Trophoblast cell (in vitro differentiated cells and primary cell): ENCODE results near the gene ESR1.

Experiments
- DNase-seq, 2 donors: peaks; one replicate each; pipeline ENCODE4 v3.0.0-alpha.2; 2016
- H2AFZ ChIP-seq: 2 replicates; pipeline ENCODE4 v1.6.1; 2013; ENCODE audit warnings: low read length, moderate library complexity, mild to moderate bottlenecking; ENCODE audit not compliant: insufficient read depth, poor library complexity
- H2AK5ac ChIP-seq: 2 replicates; pipeline ENCODE4 v1.6.1; 2013; ENCODE audit warnings: mild to moderate bottlenecking, low read length
- H2BK120ac ChIP-seq: 2 replicates; pipeline ENCODE4 v1.6.1; 2013; ENCODE audit warnings: low read length, mild to moderate bottlenecking, moderate library complexity; ENCODE audit not compliant: insufficient read depth, poor library complexity
- H2BK12ac ChIP-seq: 2 replicates; pipeline ENCODE4 v1.6.1; 2013; ENCODE audit warnings: mild to moderate bottlenecking, low read length, moderate library complexity
- H2BK5ac ChIP-seq: 2 replicates; pipeline ENCODE4 v1.6.1; 2013; ENCODE audit warnings: low read length, low read depth, moderate library complexity, mild to moderate bottlenecking; ENCODE audit not compliant: poor library complexity
- H3K14ac ChIP-seq: 2 replicates; pipeline ENCODE4 v1.6.1; 2013; ENCODE audit warnings: mild to moderate bottlenecking, low read length
- H3K18ac ChIP-seq: 2 replicates; pipeline ENCODE4 v1.6.1; 2013; ENCODE audit warnings: mild to moderate bottlenecking, low read length
- H3K23ac ChIP-seq: 2 replicates; pipeline ENCODE4 v1.6.1; 2013; ENCODE audit warnings: low read length
- H3K27ac ChIP-seq: 2 replicates; pipeline ENCODE4 v1.5.1; 2013; ENCODE audit warnings: low read depth, mild to moderate bottlenecking, inconsistent platforms, low read length, moderate library complexity
- H3K27me3 ChIP-seq: 2 replicates; pipeline ENCODE4 v1.6.1; 2013; ENCODE audit warnings: inconsistent platforms, mild to moderate bottlenecking, low read length, moderate library complexity; ENCODE audit not compliant: insufficient read depth
- H3K36me3 ChIP-seq, 2 experiments: 1 replicate in 1 of 2; 2 replicates in 1 of 2; pipeline ENCODE4 v1.6.1; 2013; ENCODE audit warnings: low read length in 2 of 2, mild to moderate bottlenecking in 2 of 2, moderate library complexity in 1 of 2; ENCODE audit not compliant: insufficient read depth in 2 of 2, control insufficient read depth in 1 of 2
- H3K4ac ChIP-seq: 2 replicates; pipeline ENCODE4 v1.6.1; 2013; ENCODE audit warnings: low read depth, mild to moderate bottlenecking, low read length, moderate library complexity
- H3K4me1 ChIP-seq, 2 experiments: 1 replicate in 1 of 2; 2 replicates in 1 of 2; pipeline ENCODE4 v1.6.1; 2013; ENCODE audit warnings: low read length in 2 of 2, mild to moderate bottlenecking in 2 of 2, moderate library complexity in 1 of 2; ENCODE audit not compliant: insufficient read depth in 2 of 2, control insufficient read depth in 1 of 2
- H3K4me2 ChIP-seq: 2 replicates; pipeline ENCODE4 v1.6.1; 2013; ENCODE audit warnings: inconsistent platforms, mild to moderate bottlenecking, low read length, moderate library complexity
- H3K4me3 ChIP-seq: 2 replicates; pipeline ENCODE4 v1.5.1; 2013; ENCODE audit warnings: mild to moderate bottlenecking, low read depth, low read length, inconsistent platforms
- H3K79me1 ChIP-seq: one replicate; pipeline ENCODE4 v1.6.1; 2013; ENCODE audit warnings: low read length
- H3K79me2 ChIP-seq: 2 replicates; pipeline ENCODE4 v1.6.1; 2013; ENCODE audit warnings: low read length, mild to moderate bottlenecking; ENCODE audit not compliant: control insufficient read depth, insufficient read depth, poor library complexity
- H3K9ac ChIP-seq: 2 replicates; pipeline ENCODE4 v1.6.1; 2013; ENCODE audit warnings: mild to moderate bottlenecking, low read length
- H3K9me3 ChIP-seq: 2 replicates; pipeline ENCODE4 v1.6.1; 2013; ENCODE audit warnings: low read depth, mild to moderate bottlenecking, control low read depth, inconsistent platforms, low read length; ENCODE audit not compliant: insufficient read depth
- H4K12ac ChIP-seq: 2 replicates; pipeline ENCODE4 v1.6.1; 2013; ENCODE audit warnings: low read depth, mild to moderate bottlenecking, low read length, moderate library complexity
- H4K8ac ChIP-seq: 2 replicates; pipeline ENCODE4 v1.6.1; 2013; ENCODE audit warnings: low read depth, mild to moderate bottlenecking, low read length, moderate library complexity
- H4K91ac ChIP-seq: one replicate; pipeline ENCODE4 v1.6.1; 2013; ENCODE audit warnings: low read depth, mild to moderate bottlenecking, low read length, moderate library complexity
- WGBS: extraction: QIAGEN DNeasy Blood & Tissue Kit; methylation state at CpG from one replicate; pipeline ENCODE4 v1.1.7; 2013; ENCODE audit warnings: missing lambda C conversion rate; ENCODE audit not compliant: insufficient read length, insufficient coverage; ENCODE audit errors: extremely low coverage; 5-methylcytosine and 5-hydroxymethylcytosine counted together

ESR1 gene

DNA sequence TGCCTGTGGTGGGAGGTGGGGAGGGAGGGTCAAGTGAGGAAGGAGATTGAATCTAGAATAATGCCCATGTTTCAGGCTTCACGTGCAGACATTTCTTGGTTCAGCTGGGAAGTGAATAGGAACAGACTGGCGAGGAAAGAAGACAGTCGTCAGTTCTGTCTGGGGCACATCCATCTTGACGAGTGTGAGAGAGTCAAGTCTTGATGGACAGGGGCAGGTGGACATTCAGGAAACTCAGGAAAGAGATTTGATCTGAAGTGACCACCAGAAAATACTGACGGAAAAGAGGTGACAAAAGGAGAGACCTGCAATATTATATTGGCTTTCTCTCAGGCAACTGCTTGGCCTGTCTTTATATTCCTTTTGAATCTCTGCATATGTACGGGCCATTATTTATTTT lies 68.6 kb downstream of the ESR1 start:
- no peak for DNase-seq
- Histone ChIP-seq H2AFZ (no peak overlapping the region), H3K9ac (no peak overlapping the region), H3K4ac (no peak overlapping the region), H2BK5ac (no peak overlapping the region), H2AK5ac (no peak overlapping the region), H3K36me3 (no peaks in the 10 kb centered on the region), H3K79me1 (no peaks in the 10 kb centered on the region), H3K9me3 (no peaks in the 10 kb centered on the region), H2BK120ac (no peak overlapping the region), H3K18ac (no peak overlapping the region), H4K12ac (no peak overlapping the region), H2BK12ac (no peak overlapping the region), H3K27me3 (no peaks in the 10 kb centered on the region), H3K79me2 (no peaks in the 10 kb centered on the region), H4K91ac (no peak overlapping the region), H3K4me1 (no peaks in the 10 kb centered on the region), H3K4me2 (no peak overlapping the region), H3K27ac (no peak overlapping the region), H3K23ac (no peak overlapping the region), H4K8ac (no peak overlapping the region), H3K4me3 (no peak overlapping the region), H3K14ac (no peak overlapping the region)
- no CpG with 5 or more reads among the region's 6 CpGs for WGBS

DNA sequence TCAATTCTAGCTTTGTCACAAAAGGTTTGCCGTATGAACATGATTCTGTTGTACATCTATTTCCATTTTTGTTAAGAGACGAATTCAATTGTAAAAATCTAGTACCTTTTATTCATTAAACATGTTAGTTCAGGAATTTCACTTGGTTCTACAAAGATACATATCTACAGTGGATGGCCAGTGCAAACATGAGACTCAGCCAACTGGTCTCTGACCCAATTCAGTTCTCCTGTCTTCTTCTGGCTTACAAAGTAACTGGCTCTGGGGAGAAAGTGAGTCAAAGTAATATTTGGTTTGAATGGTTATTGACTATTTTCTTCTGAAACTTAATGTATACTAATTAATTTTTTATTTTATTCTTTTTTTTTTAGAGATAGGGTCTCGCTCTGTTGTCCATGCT lies 70.0 kb downstream of the ESR1 start:
- Histone ChIP-seq H3K36me3 (no peaks in the 10 kb centered on the region), H3K4ac (no peak overlapping the region), H2BK5ac (no peak overlapping the region), H2AK5ac (no peak overlapping the region), H3K27me3 (no peaks in the 10 kb centered on the region), H3K79me1 (no peaks in the 10 kb centered on the region), H2BK120ac (no peak overlapping the region), H3K4me2 (no peak overlapping the region), H3K4me3 (no peak overlapping the region), H4K8ac (no peak overlapping the region), H3K9me3 (no peaks in the 10 kb centered on the region), H3K79me2 (no peaks in the 10 kb centered on the region), H3K4me1 (no peaks in the 10 kb centered on the region), H4K91ac (no peak overlapping the region), H2BK12ac (no peak overlapping the region), H4K12ac (no peak overlapping the region), H3K18ac (no peak overlapping the region), H3K14ac (no peak overlapping the region), H3K27ac (no peak overlapping the region), H2AFZ (no peak overlapping the region), H3K9ac (no peak overlapping the region), H3K23ac (no peak overlapping the region)
- WGBS: no CpG with 5 or more reads among the region's 3 CpGs
- DNase-seq: no peak

DNA sequence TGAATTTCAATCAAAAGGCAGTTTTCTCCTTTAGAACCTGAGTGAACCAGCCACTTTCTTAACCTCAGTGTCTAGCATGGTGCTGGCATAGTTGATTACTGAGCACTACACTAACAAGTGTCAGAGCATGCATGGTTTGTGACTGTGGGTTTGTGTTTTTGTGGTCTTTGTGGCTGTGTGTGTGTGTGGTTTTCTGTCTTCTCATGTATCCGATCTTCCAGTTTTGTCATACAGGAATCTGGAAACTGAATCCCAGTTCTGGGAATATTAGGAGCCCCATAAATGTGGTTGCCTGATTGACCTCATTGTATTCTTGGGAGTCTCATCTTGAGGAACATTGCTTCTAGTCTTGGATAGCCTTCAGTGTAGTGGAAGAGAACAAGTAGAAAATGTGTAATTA lies 73.7 kb downstream of the ESR1 start:
- Histone ChIP-seq H3K9ac (no peak overlapping the region), H3K27me3 (no peaks in the 10 kb centered on the region), H3K4me3 (no peak overlapping the region), H3K79me2 (no peaks in the 10 kb centered on the region), H3K79me1 (no peaks in the 10 kb centered on the region), H2BK120ac (no peak overlapping the region), H3K23ac (no peak overlapping the region), H3K9me3 (no peaks in the 10 kb centered on the region), H2BK12ac (no peak overlapping the region), H4K8ac (no peak overlapping the region), H3K4me1 (no peaks in the 10 kb centered on the region), H4K91ac (no peak overlapping the region), H3K27ac (no peak overlapping the region), H2AFZ (no peak overlapping the region), H2BK5ac (no peak overlapping the region), H3K4ac (no peak overlapping the region), H3K18ac (no peak overlapping the region), H3K4me2 (no peak overlapping the region), H3K36me3 (no peaks in the 10 kb centered on the region), H4K12ac (no peak overlapping the region), H2AK5ac (no peak overlapping the region), H3K14ac (no peak overlapping the region)
- no CpG with 5 or more reads among the region's 1 CpG for WGBS
- no peak for DNase-seq

DNA sequence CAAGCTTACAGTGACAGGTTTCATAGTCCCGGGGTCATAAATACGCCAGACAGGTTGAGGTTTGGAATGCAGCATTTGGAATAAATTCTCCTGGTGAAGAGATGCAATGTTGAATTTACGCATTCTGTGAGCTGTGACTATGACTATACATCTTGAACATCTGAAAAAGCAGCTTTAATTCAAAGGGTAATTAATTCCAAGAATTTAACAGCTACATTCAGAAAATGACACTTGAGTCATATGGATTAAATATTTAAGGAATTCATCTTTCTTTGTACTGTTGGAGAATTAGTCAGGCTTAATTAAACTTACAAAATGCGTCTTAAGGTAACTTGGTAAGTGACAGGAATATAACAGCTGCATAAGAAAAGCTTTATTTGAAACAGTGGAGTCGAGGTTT lies 74.7 kb downstream of the ESR1 start:
- Histone ChIP-seq H3K4me2 (no peak overlapping the region), H2BK12ac (no peak overlapping the region), H2AFZ (no peak overlapping the region), H3K79me2 (no peaks in the 10 kb centered on the region), H3K4me3 (no peak overlapping the region), H2AK5ac (no peak overlapping the region), H3K18ac (no peak overlapping the region), H3K9me3 (no peaks in the 10 kb centered on the region), H3K27me3 (no peaks in the 10 kb centered on the region), H4K91ac (no peak overlapping the region), H3K23ac (no peak overlapping the region), H4K12ac (no peak overlapping the region), H4K8ac (no peak overlapping the region), H3K4ac (no peak overlapping the region), H2BK120ac (no peak overlapping the region), H3K79me1 (no peaks in the 10 kb centered on the region), H3K36me3 (no peaks in the 10 kb centered on the region), H2BK5ac (no peak overlapping the region), H3K27ac (no peak overlapping the region), H3K14ac (no peak overlapping the region), H3K9ac (no peak overlapping the region), H3K4me1 (no peaks in the 10 kb centered on the region)
- no peak for DNase-seq
- no CpG with 5 or more reads among the region's 5 CpGs for WGBS
